ENCODE data around the gene TAB2. TPM values are rescaled to one million over a fixed set of nuclear protein-coding genes. Genes with fewer than 3 reads are reported as not detected.

The TAB2 gene
- total and polyA plus RNA-seq, 2 donors (not counting 3 experiments of a cell fraction or from before 2014, with no cell fraction given), result 26.0 to 37.4 TPM

- Histone ChIP-seq H3K9ac (replicated peaks; ENCODE audit: extremely low read depth, insufficient read depth, low read length) (no peak overlapping the region), H3K9me1 (replicated peaks; ENCODE audit: control insufficient read depth, extremely low read depth, insufficient read depth, low read length) (no peaks in the 10 kb centered on the region), H3K27ac (ENCODE audit: insufficient read depth, low read depth, low read length) (no peak overlapping the region), H3K9me3 (replicated peaks; ENCODE audit: control insufficient read depth, insufficient read depth, low read length) (no peaks in the 10 kb centered on the region), H4K20me1 (replicated peaks; ENCODE audit: control insufficient read depth, extremely low read depth, insufficient read depth, low read length) (no peaks in the 10 kb centered on the region), H3K36me3 (ENCODE audit: control insufficient read depth in 2 of 2, extremely low read depth in 1 of 2, insufficient read depth in 2 of 2, low read length in 2 of 2) (no peaks in the 10 kb centered on the region), H3K4me3 (replicated peaks in 1 of 3; ENCODE audit: insufficient read depth in 1 of 3, low read depth in 1 of 3, low read length in 3 of 3) (no peak overlapping the region), H3K4me1 (ENCODE audit: control insufficient read depth, extremely low read depth, insufficient read depth, low read length) (no peaks in the 10 kb centered on the region), H2AFZ (ENCODE audit: low read depth, low read length) (no peak overlapping the region), H3K4me2 (ENCODE audit: insufficient read depth, low read length) (no peak overlapping the region), H3K27me3 (ENCODE audit: control insufficient read depth in 2 of 2, insufficient read depth in 2 of 2, low read length in 2 of 2) (peaks cover 2 to 8% of the 10 kb centered on the region in 2 experiments), H3K79me2 (ENCODE audit: control insufficient read depth, insufficient read depth, low read length) (no peaks in the 10 kb centered on the region)
- BruUV-seq (replicated peaks), result no TSS peak
- ChIA-PET CTCF (interaction anchor here (1.0 to 7.3 kb wide), 3 partner anchors 345 to 397 kb away, joined by 3 to 204 read pairs (median 193); no protein-coding TSS in a partner anchor), POLR2A (no interaction called here)
- DNase-seq (ENCODE audit: low read depth, low spot score), result no peak
- intact Hi-C loops (cut with micrococcal nuclease), result no loop called here
- no peak for FAIRE-seq
- dilution Hi-C loops (cut with MboI; ENCODE audit: extremely low pct_ligation_motif_present, low sequenced_read_pairs), result no loop called here
- TF ChIP-seq EZH2 (IDR thresholded peaks at IDR 0.05; ENCODE audit: borderline replicate concordance, low read depth, low read length, severe bottlenecking), result no peak
- TF ChIP-seq MAX (IDR thresholded peaks at IDR 0.05; ENCODE audit: insufficient read depth, insufficient read length), result no peak
- no peak for TF ChIP-seq POLR2AphosphoS5 (IDR thresholded peaks at IDR 0.05; ENCODE audit: insufficient read depth, low read depth, low read length)
- TF ChIP-seq MYC (IDR thresholded peaks at IDR 0.05; ENCODE audit: low read depth, low read length), result no peak
- TF ChIP-seq FOS (IDR thresholded peaks at IDR 0.05; ENCODE audit: borderline replicate concordance, insufficient read depth, low read length), result no peak
- no peak for TF ChIP-seq JUN (IDR thresholded peaks at IDR 0.05; ENCODE audit: borderline replicate concordance, insufficient read depth, insufficient read length, low read depth)
- no peak for TF ChIP-seq GATA2 (IDR thresholded peaks at IDR 0.05; ENCODE audit: insufficient read depth, insufficient read length, low read depth, low read length)
- TF ChIP-seq, protein P1, sequence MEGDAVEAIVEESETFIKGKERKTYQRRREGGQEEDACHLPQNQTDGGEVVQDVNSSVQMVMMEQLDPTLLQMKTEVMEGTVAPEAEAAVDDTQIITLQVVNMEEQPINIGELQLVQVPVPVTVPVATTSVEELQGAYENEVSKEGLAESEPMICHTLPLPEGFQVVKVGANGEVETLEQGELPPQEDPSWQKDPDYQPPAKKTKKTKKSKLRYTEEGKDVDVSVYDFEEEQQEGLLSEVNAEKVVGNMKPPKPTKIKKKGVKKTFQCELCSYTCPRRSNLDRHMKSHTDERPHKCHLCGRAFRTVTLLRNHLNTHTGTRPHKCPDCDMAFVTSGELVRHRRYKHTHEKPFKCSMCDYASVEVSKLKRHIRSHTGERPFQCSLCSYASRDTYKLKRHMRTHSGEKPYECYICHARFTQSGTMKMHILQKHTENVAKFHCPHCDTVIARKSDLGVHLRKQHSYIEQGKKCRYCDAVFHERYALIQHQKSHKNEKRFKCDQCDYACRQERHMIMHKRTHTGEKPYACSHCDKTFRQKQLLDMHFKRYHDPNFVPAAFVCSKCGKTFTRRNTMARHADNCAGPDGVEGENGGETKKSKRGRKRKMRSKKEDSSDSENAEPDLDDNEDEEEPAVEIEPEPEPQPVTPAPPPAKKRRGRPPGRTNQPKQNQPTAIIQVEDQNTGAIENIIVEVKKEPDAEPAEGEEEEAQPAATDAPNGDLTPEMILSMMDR (IDR thresholded peaks at IDR 0.05; ENCODE audit: extremely low read depth in 1 of 2, insufficient read depth in 1 of 2, low read depth in 1 of 2, low read length in 2 of 2), result no peak
These were observed 111.1 kb downstream of the TAB2 start for GRCh38 chr6:149428606-149429005.

Data from endothelial cell of umbilical vein (primary cell).